ENCODE data around the gene PLEKHB2.
"Not testable (repeated sequence)": the region's sequence is repeated elsewhere in the genome, so short reads cannot be mapped to it uniquely, and the experiment has no call there.

The PLEKHB2 gene

DNA sequence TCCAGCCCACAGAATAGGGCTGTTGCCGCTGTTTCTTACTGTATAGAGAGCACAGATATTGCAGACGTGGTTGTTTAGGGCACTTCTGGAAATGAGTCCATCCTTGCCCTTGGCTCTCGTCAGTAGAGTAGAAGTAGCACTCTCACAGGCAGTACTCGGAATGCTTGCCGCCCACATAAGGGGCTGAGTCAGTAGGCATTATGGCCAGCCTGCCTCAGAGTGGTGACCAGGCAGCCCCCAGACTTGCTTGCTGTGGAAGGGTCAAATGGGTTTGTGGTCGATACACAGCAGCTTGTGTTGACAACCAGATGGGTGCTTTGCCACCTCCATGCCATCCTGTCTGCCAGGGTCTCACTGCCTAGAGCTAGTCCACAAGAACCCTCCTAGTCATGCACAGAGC lies 38.7 kb downstream of the PLEKHB2 start:
- DNase-seq (ENCODE audit: low read depth in 2 of 2), result no peak

DNA sequence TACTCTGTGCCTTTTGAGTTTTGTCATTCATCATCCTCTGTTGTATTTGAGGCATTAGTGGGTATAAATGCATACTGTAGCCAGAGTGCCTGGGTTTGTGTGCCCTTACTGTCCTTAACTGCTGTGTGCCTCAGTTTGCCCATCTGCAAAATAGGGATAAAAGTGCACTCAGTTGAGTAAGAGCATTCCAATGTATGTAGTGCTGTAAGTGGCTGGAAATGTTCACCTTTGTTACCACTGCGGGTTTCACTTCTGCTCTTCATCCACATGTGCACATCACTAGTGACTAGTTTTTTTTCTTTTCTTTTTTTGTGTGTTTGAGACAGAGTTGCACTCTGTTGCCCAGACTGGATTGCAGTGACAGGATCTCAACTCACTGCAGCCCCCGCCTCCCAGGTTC lies 39.9 kb downstream of the PLEKHB2 start:
- DNase-seq (ENCODE audit: low read depth in 2 of 2), result no peak

DNA sequence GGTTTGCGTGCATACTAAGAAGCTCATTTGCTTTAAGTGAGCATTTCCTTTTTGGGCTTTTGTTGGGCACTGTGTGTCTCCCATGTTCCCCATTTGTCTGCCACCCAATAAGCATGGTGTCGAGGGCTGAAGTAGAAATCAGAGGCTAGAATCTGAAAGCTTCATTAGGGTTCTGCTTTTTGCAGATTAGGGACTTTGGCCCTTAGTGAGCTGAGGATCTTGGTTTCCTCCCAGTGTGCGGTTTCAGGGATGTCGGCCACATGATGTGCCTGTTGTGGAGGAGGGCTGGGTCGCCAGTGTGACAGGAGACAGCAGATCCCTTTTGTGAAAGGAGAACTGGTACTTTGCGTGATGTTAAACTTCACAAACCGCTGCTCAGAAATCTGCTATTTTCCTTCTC lies 41.1 kb downstream of the PLEKHB2 start:
- no peak for DNase-seq (ENCODE audit: low read depth in 2 of 2)

GRCh38 chr2:131146749-131147148 lies 41.6 kb downstream of the PLEKHB2 start:
- no peak for DNase-seq (ENCODE audit: low read depth in 2 of 2)

GRCh38 chr2:131148426-131148825 lies 43.3 kb downstream of the PLEKHB2 start:
- no peak for DNase-seq (ENCODE audit: low read depth in 2 of 2)

DNA sequence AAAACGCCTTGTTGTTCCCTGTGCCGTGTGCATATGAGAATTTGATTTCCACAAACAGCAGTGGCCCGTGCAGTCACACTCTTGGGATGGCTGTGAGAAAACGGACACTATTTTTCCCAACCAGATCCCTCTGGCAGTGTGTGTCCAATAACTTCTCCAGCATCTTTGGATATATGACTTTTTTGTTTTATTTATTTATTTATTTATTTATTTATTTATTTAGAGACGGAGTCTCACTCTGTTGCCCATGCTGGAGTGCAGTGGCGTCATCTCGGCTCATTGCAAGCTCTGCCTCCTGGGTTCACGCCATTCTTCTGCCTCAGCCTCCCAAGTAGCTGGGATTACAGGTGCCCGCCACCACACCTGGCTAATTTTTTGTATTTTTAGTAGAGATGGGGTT lies 45.0 kb downstream of the PLEKHB2 start:
- not testable (repeated sequence) for DNase-seq (ENCODE audit: low read depth in 2 of 2)

GRCh38 chr2:131151398-131151797 lies 46.3 kb downstream of the PLEKHB2 start:
- DNase-seq (ENCODE audit: low read depth in 2 of 2), result no peak

- no peak for DNase-seq (ENCODE audit: low read depth in 2 of 2)
Observed at GRCh38 chr2:131152074-131152473, 46.9 kb downstream of the PLEKHB2 start.

DNA sequence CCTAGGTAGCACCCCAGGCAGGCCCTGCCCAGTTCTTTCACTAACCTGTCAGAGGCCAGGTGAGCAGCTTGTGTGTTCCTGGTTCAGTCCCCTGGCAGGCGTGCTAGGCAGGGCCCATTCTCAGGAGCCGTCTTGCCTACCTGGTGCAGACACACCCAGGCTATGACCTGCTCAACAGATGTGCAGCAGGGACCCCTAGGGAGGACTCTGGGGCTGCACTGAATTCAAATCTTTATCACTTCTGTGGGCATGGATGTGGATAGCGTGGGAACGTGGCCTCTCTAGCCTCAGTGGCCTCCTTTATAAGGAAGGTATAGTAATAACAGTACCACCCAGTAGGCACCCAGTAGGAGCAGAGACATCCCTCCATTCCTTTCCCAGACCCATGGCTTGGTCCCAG lies 48.4 kb downstream of the PLEKHB2 start:
- DNase-seq (ENCODE audit: low read depth in 2 of 2), result no peak

DNA sequence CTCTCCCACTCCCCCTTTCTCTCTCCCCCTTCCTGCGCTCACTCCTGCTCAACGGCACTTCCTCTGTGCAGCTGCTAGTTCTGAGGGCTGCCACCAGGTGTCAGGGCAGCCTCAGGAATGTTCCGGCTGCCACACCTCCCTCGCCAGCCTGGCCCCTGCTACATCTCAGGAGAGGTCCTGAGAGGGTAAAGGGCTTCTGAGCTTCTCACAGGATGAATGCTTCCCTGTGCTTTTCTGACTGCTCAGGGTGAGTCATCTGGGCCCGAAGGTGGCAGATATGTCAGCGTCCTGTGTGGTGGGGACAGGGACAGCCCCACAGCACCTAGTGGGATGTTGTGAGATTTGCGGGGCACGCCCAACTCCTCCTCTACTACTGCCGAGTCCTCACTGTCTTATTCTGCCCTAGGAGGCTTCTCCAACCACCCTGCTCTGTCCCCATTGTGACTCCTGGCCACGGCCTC lies 49.0 kb downstream of the PLEKHB2 start:
- DNase-seq (ENCODE audit: low read depth in 2 of 2), result peak; percentile 40 to 56

DNA sequence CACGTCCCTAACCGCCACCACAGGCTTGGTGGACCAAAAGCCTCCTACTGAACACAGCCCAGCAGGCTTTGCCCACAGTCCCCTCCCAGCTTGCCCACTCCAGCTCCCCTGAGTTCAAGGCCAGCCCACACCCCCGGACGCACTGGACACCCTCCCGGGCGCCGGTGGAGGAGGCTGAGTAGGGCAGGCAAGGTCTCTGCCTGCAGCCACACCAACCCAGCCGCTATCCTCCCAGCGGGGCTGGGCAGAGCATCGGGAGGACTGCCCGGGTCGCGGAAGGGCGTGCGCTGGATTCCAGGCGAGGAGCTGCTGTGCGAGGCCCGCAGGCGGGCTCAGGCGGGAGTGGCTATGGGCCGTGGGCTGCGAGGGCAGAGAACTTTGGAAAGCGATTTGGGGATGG lies 49.5 kb downstream of the PLEKHB2 start:
- no peak for DNase-seq (ENCODE audit: low read depth in 2 of 2)

- DNase-seq (ENCODE audit: low read depth in 2 of 2), result no peak
Observed at GRCh38 chr2:131155208-131155855, 50.2 kb downstream of the PLEKHB2 start.

GRCh38 chr2:131156452-131157149 lies 51.5 kb downstream of the PLEKHB2 start:
- no peak for DNase-seq (ENCODE audit: low read depth in 2 of 2)

DNA sequence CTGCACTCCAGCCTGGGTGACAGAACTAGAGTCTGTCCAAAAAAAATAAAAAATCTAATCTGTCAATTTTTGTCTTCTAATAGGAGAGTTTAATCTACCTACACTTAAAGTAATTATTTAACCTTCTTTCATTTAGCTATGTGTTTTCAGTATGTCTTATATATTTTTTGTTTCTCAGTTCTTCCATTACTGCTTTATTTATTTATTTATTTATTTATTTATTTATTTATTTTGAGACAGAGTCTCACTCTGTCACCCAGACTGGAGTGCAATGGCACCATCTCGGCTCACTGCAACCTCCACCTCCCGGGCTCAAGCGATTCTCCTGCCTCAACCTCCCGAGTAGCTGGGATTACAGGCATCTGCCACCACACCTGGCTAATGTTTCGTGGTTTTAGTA lies 60.4 kb downstream of the PLEKHB2 start:
- DNase-seq (ENCODE audit: low read depth in 2 of 2), result not testable (repeated sequence)

DNA sequence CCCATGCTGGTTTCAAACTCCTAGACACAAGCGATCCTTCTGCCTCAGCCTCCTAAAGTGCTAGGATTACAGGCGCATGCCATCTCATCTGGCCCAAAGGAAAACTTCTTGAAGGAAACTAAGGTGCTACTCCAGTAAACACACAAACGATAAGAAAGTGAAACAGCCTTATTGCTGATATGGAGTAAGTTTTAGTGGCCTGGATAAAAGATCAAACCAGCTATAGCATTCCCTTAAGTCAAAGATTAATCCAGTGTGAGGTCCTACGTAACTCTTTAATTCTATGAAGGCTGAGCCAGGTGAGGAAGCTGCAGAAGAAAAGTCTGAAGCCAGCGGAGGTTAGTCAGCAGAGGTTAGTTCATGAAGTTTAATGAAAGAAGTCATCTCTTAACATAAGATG lies 63.4 kb downstream of the PLEKHB2 start:
- no peak for DNase-seq (ENCODE audit: low read depth in 2 of 2)

DNA sequence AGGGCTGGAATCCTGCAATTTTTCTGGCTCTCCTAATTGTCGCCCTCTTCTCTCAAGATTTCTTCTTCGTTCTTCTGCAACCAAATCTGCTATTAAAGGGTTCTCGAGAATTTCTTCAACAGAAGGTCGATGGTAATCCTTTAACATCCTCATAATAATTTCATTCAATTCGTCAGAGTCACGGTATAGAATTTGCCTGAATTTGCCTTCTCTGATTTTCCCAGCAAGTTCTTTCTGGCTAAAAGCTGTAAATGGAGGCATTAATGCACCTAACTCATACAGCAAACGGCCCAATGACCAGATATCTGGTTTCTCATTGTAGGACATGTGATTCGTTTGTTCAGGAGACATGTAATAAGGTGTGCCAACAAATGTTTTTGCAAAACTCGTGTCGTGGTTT lies 72.9 kb downstream of the PLEKHB2 start:
- not testable (repeated sequence) for DNase-seq (ENCODE audit: low read depth in 2 of 2)

- not testable (repeated sequence) for DNase-seq (ENCODE audit: low read depth in 2 of 2)
Observed at GRCh38 chr2:131178721-131179418, 73.7 kb downstream of the PLEKHB2 start.

- DNase-seq (ENCODE audit: low read depth in 2 of 2), result not testable (repeated sequence)
Observed at GRCh38 chr2:131181451-131181850, 76.3 kb downstream of the PLEKHB2 start.

DNA sequence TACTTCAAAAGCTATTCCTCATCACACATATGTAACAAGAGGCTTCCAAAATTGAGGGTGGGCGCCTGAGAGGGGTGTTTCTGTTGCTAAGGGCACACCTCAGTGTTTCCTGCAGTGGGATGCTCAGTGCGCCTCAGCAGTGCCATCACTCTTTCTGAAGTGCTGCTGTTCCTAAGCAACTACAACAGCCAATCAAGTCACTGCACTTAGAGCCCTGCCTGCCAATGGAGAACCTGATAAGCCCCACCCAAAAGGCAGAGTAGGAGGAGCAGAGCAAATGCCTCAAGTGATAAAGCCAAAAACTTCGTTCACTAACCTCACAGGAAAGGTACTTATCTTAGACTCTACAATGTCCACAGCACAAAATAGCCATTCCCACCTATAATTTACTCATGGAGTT lies 88.3 kb downstream of the PLEKHB2 start:
- DNase-seq (ENCODE audit: low read depth in 2 of 2), result not testable (repeated sequence)

DNA sequence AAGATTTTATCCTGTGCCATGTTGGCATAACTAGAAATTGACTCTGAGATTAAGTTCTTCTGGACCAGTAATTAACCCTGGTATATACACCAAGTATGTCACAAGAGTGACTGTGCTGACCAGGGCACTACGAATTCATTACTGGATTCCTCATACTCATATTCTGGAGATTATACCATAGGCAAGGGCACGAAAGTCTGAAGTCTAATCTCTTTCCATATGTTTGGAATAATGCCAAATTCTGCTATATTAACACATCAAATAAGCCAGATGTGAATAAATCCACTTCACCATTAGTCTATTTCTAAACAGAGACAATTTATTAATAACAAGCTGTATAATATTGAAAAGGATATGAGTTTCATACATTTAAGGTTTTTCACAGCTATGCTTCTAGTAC lies 91.0 kb downstream of the PLEKHB2 start:
- not testable (repeated sequence) for DNase-seq (ENCODE audit: low read depth in 2 of 2)
